AG04449 (cell line): Measurements from ENCODE around the gene C12orf57.

Experiments used
- CTCF ChIA-PET: fragments of 350-600 bp; formaldehyde crosslinking; extraction: SDS; loops from one replicate; lab custom pipeline; 2021; ENCODE audit warnings: antibody characterized with exemption; lab: Yijun Ruan, JAX
- POLR2A ChIA-PET: fragments of 400-600, 350-600 bp; formaldehyde crosslinking; extraction: SDS; loops from one replicate; lab custom pipeline; 2020; ENCODE audit warnings: antibody characterized with exemption, inconsistent platforms; lab: Yijun Ruan, JAX
- DNase-seq: peaks from one replicate; pipeline ENCODE4 v3.0.0-alpha.2; 2010; ENCODE audit warnings: low read depth, low spot score
- H3K4me3 ChIP-seq: 2 replicates; pipeline ENCODE4 v1.5.1; 2011; ENCODE audit warnings: low read depth, mild to moderate bottlenecking, control low read depth, low read length
- TF ChIP-seq, protein P1 (sequence below): IDR thresholded peaks from one replicate; pipeline ENCODE4 v1.5.1; 2011; ENCODE audit warnings: mild to moderate bottlenecking, moderate library complexity, low read length, control low read depth, inconsistent platforms; ENCODE audit not compliant: insufficient read depth; ENCODE audit errors: missing control alignments

C12orf57 gene

DNA sequence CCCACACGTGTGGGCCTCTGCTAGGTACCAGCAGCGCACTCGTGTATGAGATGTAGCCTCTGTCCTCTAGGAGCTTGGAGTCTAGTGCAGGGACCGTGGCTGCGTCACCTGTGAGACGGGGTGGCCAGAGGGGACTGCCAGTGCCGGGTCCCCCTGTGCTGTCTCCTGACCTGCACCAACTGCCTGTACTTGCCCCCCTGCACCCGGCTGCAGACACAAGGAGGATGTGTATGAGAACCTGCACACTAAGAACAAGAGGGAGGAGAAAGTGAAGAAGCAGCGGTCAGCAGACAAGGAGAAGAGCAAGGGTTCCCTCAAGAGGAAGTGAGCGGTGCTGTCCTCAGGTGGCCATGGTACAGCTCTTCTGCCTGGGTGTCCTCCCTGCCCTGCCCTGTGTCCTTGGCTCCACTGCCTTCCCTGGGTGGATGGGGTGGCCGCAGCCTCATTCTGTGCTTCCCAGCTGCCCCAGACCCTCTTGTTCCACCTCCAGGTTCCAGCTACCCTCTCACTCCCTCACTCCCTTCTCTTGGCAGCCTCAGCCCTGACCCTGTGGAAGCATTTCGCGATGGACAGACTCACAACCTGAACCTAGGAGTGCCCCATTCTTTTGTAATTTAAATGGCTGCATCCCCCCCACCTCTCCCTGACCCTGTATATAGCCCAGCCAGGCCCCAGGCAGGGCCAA, 16.9 kb downstream of the C12orf57 start:
- CTCF ChIA-PET: interaction anchor here (0.9 to 13.5 kb wide), 8 partner anchors 13 to 149 kb away, joined by 3 to 226 read pairs (median 20); partner anchors contain the start of genes ATN1, C12orf57, PTPN6 and RNU7-1

GRCh38 chr12:6961278-6961694, 17.5 kb downstream of the C12orf57 start:
- DNase-seq: no peak
- POLR2A ChIA-PET: no interaction called here
- no peak overlapping the region for H3K4me3 ChIP-seq
- CTCF ChIA-PET: interaction anchor here (1.0 to 13.5 kb wide), 8 partner anchors 14 to 148 kb away, joined by 3 to 226 read pairs (median 20); partner anchors contain the start of genes ATN1, C12orf57, PTPN6 and RNU7-1
- TF ChIP-seq, protein P1, sequence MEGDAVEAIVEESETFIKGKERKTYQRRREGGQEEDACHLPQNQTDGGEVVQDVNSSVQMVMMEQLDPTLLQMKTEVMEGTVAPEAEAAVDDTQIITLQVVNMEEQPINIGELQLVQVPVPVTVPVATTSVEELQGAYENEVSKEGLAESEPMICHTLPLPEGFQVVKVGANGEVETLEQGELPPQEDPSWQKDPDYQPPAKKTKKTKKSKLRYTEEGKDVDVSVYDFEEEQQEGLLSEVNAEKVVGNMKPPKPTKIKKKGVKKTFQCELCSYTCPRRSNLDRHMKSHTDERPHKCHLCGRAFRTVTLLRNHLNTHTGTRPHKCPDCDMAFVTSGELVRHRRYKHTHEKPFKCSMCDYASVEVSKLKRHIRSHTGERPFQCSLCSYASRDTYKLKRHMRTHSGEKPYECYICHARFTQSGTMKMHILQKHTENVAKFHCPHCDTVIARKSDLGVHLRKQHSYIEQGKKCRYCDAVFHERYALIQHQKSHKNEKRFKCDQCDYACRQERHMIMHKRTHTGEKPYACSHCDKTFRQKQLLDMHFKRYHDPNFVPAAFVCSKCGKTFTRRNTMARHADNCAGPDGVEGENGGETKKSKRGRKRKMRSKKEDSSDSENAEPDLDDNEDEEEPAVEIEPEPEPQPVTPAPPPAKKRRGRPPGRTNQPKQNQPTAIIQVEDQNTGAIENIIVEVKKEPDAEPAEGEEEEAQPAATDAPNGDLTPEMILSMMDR: no peak

More for the DNA sequence above, 16.9 kb downstream of the C12orf57 start:
- TF ChIP-seq, protein P1: peak; percentile 45
- H3K4me3 ChIP-seq: no peak overlapping the region
- POLR2A ChIA-PET: no interaction called here
- no peak for DNase-seq

DNA sequence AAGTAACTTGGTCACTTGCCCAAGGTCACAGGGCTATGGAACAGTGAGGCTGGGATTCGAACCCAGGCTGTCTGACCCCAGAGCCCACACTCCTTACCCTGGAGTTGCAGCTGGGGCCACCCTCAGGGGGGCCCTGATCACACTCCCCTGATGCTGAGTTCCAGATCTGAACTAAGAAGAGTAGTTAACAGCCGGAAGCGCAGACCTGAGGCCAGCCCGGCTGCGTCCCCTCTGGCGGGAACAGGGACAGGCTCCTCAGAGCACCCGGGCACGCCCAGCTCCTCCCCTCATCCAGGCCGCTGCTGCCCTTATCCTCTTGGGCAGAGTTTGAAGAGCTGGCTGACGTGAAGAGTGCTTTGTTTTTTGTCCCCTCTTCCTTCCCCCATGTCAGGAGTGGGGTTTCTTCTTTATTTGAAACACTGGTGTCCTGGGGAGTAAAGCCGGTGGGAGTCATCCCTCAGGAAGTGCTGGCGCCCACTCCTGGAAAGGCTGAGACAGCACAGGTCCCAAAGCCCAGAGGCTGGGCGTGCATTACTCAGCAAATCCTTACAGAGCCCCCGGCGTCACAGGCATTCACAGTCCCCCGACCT, 18.0 kb downstream of the C12orf57 start:
- TF ChIP-seq, protein P1: peak; percentile 72
- ChIA-PET CTCF (interaction anchor here (1.0 to 13.5 kb wide), 10 partner anchors 14 to 150 kb away, joined by 3 to 226 read pairs (median 18); partner anchors contain the start of genes ATN1, C12orf57, PTPN6 and RNU7-1), POLR2A (no interaction called here)
- peak overlapping the region; percentile 10 for H3K4me3 ChIP-seq
- no peak for DNase-seq

GRCh38 chr12:6962285-6963015, 18.6 kb downstream of the C12orf57 start:
- POLR2A ChIA-PET: no interaction called here
- DNase-seq: no peak

DNA sequence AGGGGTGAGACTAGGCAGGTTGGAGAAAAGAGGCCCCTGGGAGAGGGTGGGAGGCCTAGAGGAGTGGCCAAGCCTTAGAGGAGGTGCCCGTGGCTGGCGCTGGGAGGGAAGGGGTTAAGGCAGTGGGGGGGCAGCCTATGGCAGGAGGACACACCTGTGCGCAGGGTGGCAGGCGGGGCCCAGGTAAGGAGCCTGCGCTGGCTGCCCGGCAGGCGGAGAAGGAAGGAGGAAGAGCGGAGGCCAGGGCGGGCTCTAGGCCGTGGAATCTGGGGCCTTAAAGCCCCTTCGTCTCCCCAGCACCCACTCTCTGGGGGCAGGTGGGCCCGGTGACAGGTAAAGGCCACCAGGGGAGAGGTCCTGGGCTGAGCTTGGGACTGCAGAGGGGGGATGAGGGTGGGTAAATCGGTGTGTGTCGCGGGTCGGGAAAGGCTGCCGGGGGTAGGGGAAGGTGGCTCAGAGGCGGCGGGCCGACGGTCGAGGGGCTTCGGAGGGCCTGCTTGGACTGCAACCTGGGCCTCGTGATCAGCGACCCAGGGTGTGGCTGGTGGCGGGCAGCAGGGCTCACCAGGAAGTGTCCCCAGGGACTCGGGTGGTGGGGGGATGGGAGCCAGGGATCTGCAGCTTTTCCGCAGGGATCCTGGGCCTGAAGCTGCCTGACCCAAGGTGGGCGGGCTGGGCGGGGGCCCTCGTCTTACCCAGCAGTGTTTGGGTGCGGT, 19.4 kb downstream of the C12orf57 start:
- ChIA-PET CTCF (interaction anchor here (0.6 to 13.5 kb wide), 17 partner anchors 8 to 182 kb away, joined by 3 to 226 read pairs (median 8); partner anchors contain the start of genes ATN1, C12orf57, C1RL and PTPN6), POLR2A (interaction anchor here (1.1 kb wide), 1 partner anchor 19 kb away, joined by 6 read pairs; the partner anchor contains the start of genes C12orf57 and RNU7-1)
- TF ChIP-seq, protein P1: no peak
- no peak for DNase-seq
- H3K4me3 ChIP-seq: no peak overlapping the region

More at GRCh38 chr12:6962285-6963015, 18.6 kb downstream of the C12orf57 start:
- no peak overlapping the region for H3K4me3 ChIP-seq
- CTCF ChIA-PET: interaction anchor here (1.0 to 13.5 kb wide), 12 partner anchors 8 to 150 kb away, joined by 3 to 226 read pairs (median 11); partner anchors contain the start of genes ATN1, C12orf57, PTPN6 and RNU7-1
- TF ChIP-seq, protein P1: no peak
